Measurements from ENCODE around the gene AGBL3. TPM values are rescaled to one million over a fixed set of nuclear protein-coding genes. Genes with fewer than 3 reads are reported as not detected.
"Not testable (repeated sequence)": the region's sequence is repeated elsewhere in the genome, so short reads cannot be mapped to it uniquely, and the experiment has no call there.

AGBL3 gene
- total and polyA plus RNA-seq, 9 donors: 2.0 to 8.1 (median 4.2) TPM

DNA sequence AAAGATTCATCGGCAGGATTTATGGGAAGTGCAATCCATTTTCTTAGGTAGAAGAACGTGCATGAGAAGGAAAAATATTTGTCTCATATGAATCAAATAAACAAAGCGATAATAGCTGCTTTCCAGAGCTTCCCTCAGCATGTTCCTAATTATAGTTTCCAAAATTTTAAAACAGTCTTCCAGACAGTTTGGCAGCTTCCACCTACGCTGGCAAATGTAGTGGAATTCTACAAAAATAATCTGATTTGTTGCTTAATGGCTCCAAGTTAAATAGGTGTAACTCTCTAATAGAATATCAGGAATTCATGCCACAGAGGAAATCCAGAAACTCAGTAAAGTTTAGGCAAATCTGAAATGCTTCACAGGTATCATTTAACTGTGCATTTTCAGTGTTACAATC, 23.3 kb upstream of the AGBL3 start:
- Histone ChIP-seq H3K9me3 (no peaks in the 10 kb centered on the region), H3K27me3 (no peaks in the 10 kb centered on the region), H3K4me3 (no peak overlapping the region), H3K4me1 (ENCODE audit: insufficient read depth) (no peaks in the 10 kb centered on the region), H3K36me3 (no peaks in the 10 kb centered on the region), H3K27ac (no peak overlapping the region)
- TF ChIP-seq, protein P1, sequence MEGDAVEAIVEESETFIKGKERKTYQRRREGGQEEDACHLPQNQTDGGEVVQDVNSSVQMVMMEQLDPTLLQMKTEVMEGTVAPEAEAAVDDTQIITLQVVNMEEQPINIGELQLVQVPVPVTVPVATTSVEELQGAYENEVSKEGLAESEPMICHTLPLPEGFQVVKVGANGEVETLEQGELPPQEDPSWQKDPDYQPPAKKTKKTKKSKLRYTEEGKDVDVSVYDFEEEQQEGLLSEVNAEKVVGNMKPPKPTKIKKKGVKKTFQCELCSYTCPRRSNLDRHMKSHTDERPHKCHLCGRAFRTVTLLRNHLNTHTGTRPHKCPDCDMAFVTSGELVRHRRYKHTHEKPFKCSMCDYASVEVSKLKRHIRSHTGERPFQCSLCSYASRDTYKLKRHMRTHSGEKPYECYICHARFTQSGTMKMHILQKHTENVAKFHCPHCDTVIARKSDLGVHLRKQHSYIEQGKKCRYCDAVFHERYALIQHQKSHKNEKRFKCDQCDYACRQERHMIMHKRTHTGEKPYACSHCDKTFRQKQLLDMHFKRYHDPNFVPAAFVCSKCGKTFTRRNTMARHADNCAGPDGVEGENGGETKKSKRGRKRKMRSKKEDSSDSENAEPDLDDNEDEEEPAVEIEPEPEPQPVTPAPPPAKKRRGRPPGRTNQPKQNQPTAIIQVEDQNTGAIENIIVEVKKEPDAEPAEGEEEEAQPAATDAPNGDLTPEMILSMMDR (IDR thresholded peaks at IDR 0.05): no peak
- TF ChIP-seq POLR2A (IDR thresholded peaks at IDR 0.05) (no peak), EP300 (IDR thresholded peaks at IDR 0.05) (no peak)
- 19 to 36% (median 20%) methylated on average over 4 of the region's 4 CpGs for WGBS, 3 donors
- intact Hi-C loops (cut with DNase I): no loop called here
- no peak for DNase-seq

DNA sequence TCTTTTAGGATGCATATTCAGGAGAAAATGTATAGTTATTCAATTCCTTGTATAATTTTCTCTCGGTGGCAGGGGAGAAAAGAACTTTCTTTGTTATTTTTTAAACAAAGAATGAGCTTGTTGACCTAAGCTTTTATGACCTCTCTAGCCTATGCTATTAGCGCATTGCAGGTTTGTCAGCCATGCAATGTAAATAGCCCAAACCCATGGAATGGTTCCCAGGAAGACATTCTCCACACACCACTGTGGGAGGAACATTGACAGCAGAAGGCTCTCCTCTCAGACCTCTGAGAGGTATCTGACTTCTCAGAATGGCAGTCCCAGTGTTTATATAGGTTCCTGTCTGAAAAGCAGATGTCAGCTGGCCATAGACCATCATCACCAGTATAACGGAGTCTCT, 19.6 kb upstream of the AGBL3 start:
- Histone ChIP-seq H3K4me3 (no peak overlapping the region), H3K36me3 (no peaks in the 10 kb centered on the region), H3K9me3 (no peaks in the 10 kb centered on the region), H3K4me1 (ENCODE audit: insufficient read depth) (no peaks in the 10 kb centered on the region), H3K27me3 (no peaks in the 10 kb centered on the region), H3K27ac (no peak overlapping the region)
- DNase-seq: no peak
- intact Hi-C loops (cut with DNase I): no loop called here
- TF ChIP-seq, protein P1 (IDR thresholded peaks at IDR 0.05): no peak
- WGBS, 3 donors: 81 to 88% (median 85%) methylated on average over 3 of the region's 3 CpGs

DNA sequence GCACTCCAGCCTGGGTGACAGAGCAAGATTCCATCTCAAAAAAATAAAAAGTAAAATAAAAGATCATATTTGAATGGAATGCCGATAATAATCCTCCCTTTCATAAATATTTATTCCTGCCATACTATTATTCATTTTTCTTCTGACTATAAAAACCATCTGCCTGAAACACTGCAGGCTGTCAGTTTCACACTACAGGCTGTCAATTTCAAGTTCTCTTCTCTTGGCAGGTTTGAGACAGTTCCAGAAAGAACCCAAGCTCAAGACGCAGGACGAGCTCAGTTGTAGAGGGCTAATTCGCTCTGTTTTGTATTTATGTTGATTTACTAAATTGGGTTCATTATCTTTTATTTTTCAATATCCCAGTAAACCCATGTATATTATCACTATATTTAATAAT, 18.2 kb upstream of the AGBL3 start:
- intact Hi-C loops (cut with DNase I): no loop called here
- no peak overlapping the region for H3K4me3 ChIP-seq
- H3K27ac ChIP-seq: no peak overlapping the region
- no peak for DNase-seq
- H3K27me3 ChIP-seq: no peaks in the 10 kb centered on the region
- H3K9me3 ChIP-seq: no peaks in the 10 kb centered on the region
- WGBS, 3 donors: 87 to 90% (median 88%) methylated on average over 4 of the region's 4 CpGs
- TF ChIP-seq, protein P1 (IDR thresholded peaks at IDR 0.05): no peak
- no peak for TF ChIP-seq POLR2A (IDR thresholded peaks at IDR 0.05)
- no peaks in the 10 kb centered on the region for H3K36me3 ChIP-seq
- no peaks in the 10 kb centered on the region for H3K4me1 ChIP-seq (ENCODE audit: insufficient read depth)

DNA sequence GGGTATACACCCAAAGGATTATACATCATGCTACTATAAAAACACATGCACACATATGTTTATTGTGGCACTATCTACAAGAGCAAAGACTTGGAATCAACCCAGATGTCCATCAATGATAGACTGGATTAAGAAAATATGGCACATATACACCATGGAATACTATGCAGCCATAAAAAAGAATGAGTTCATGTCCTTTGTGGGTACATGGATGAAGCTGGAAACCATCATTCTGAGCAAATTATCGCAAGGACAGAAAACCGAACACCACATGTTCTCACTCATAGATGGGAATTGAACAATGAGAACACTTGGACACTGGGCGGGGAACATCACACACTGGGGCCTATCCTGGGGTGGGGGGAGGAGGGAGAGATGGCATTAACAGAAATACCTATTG, 4.7 kb upstream of the AGBL3 start:
- not testable (repeated sequence) for H3K36me3 ChIP-seq; DNase-seq; H3K27me3 ChIP-seq; H3K4me3 ChIP-seq; H3K4me1 ChIP-seq (ENCODE audit: insufficient read depth); H3K9me3 ChIP-seq; H3K27ac ChIP-seq
- intact Hi-C loops (cut with DNase I): loop anchor here in 1 of 4 donors (10.0 kb wide), 1 partner anchor 183 kb away; no protein-coding TSS in a partner anchor
- 97 to 100% (median 98%) methylated on average over 3 of the region's 3 CpGs for WGBS, 3 donors

DNA sequence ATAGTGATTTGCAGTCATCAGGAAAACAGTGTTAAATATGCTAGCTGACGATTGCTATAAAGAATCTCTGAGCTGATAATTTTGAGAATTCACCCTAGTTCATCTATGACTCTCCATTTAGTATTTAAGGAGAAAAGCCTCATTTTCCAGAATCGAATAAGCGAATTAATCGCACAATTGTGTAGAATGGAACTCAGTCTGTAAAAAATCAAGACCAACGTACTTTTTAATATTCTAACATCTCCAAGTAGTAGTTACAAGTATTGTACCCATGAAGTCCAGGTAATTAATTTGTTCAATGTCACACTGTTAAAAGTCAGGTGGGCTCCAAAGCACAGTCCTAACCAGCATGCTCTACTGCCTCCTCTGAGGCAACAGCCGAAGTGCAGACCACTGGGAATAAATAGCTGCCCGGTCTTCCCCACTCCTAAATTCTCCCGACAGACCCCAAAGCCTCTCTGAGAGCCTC, 380 bp upstream of the AGBL3 start:
- 40 to 46% (median 40%) methylated on average over 8 of the region's 8 CpGs for WGBS, 3 donors
- Histone ChIP-seq H3K36me3 (no peaks in the 10 kb centered on the region), H3K27me3 (no peaks in the 10 kb centered on the region), H3K4me3 (peak overlapping the region; percentile 79), H3K4me1 (ENCODE audit: insufficient read depth) (no peaks in the 10 kb centered on the region), H3K9me3 (no peaks in the 10 kb centered on the region), H3K27ac (peak overlapping the region in 1 of 2 donors; percentile 87)
- no peak for TF ChIP-seq POLR2A (IDR thresholded peaks at IDR 0.05)
- TF ChIP-seq, protein P1 (IDR thresholded peaks at IDR 0.05): no peak
- TF ChIP-seq EP300 (IDR thresholded peaks at IDR 0.05): no peak
- no peak for DNase-seq
- intact Hi-C loops (cut with DNase I): loop anchor here in 1 of 4 donors (10.0 kb wide), 1 partner anchor 179 kb away; no protein-coding TSS in a partner anchor

All from ovary (tissue), 9 donors.